LHCN-M2 (cell line): ENCODE data around the gene KRTAP5-5. TPM values are rescaled to one million over a fixed set of nuclear protein-coding genes. Genes with fewer than 3 reads are reported as not detected.

Experiments used
- DNase-seq: peaks from one replicate; pipeline ENCODE4 v3.0.0-alpha.2; 2012; ENCODE audit warnings: low read depth
- total RNA-seq: library from RNA; depleted of rRNA; stranded (reverse); fragments of >200 nt; gene quantifications from 2 replicates; pipeline ENCODE4 v1.2.3, GENCODE V29; 2014; rRNA removed

The KRTAP5-5 gene
- total RNA-seq, 1 experiment from 2014 or later = not detected

- DNase-seq = no peak
Measured at GRCh38 chr11:1674173-1675131, 44.9 kb downstream of the KRTAP5-5 start.

- DNase-seq = no peak
Measured at GRCh38 chr11:1675536-1676228, 46.1 kb downstream of the KRTAP5-5 start.

- DNase-seq = no peak
Measured at GRCh38 chr11:1676229-1676740, 46.7 kb downstream of the KRTAP5-5 start.

GRCh38 chr11:1679881-1680280, 50.3 kb downstream of the KRTAP5-5 start:
- DNase-seq = no peak

Other genes starting within 250 kb of the KRTAP5-5 start
- 0.34 TPM in 1 of 2 replicates, not detected in the other for gene BRSK2, start 239.8 kb upstream of the KRTAP5-5 start, total RNA-seq
- gene MOB2, start 143.0 kb upstream of the KRTAP5-5 start, total RNA-seq = 11.9 and 19.9 TPM in 2 replicates
- not detected in 2 replicates for gene DUSP8, start 57.5 kb upstream of the KRTAP5-5 start, total RNA-seq
- not detected in 2 replicates for gene KRTAP5-1, start 44.5 kb upstream of the KRTAP5-5 start, total RNA-seq
- not detected in 2 replicates for gene KRTAP5-2, start 31.5 kb upstream of the KRTAP5-5 start, total RNA-seq
- not detected in 2 replicates for gene KRTAP5-3, start 21.3 kb upstream of the KRTAP5-5 start, total RNA-seq
- not detected in 2 replicates for gene KRTAP5-4, start 7.6 kb upstream of the KRTAP5-5 start, total RNA-seq
- not detected in 2 replicates for gene KRTAP5-6, start 67.4 kb downstream of the KRTAP5-5 start, total RNA-seq
- gene IFITM10, start 120.8 kb downstream of the KRTAP5-5 start, total RNA-seq = 12.6 and 20.1 TPM in 2 replicates
- 448 and 475 TPM in 2 replicates for gene CTSD, start 134.2 kb downstream of the KRTAP5-5 start, total RNA-seq
- 0.13 and 0.17 TPM in 2 replicates for gene SYT8, start 205.2 kb downstream of the KRTAP5-5 start, total RNA-seq
- 0.29 TPM in 1 of 2 replicates, not detected in the other for gene TNNI2, start 209.2 kb downstream of the KRTAP5-5 start, total RNA-seq
- gene LSP1, start 223.3 kb downstream of the KRTAP5-5 start, total RNA-seq = 311 and 321 TPM in 2 replicates